Gastroesophageal sphincter (tissue), 4 donors: Measurements from ENCODE around the gene PCDHB2. TPM values are rescaled to one million over a fixed set of nuclear protein-coding genes. Genes with fewer than 3 reads are reported as not detected.

Source experiments
- total RNA-seq, 4 donors: library from RNA; depleted of rRNA; stranded (reverse); fragments of >200 nt; gene quantifications; one replicate each; pipeline ENCODE4 v1.1.0, GENCODE V29; 2016

The PCDHB2 gene
- total RNA-seq, 4 donors from 2014 or later, result 1.4 to 3.0 (median 1.9) TPM

Other genes starting within 250 kb of the PCDHB2 start
- gene PCDHA9, start 246.2 kb upstream of the PCDHB2 start, total RNA-seq, result under 1 TPM in 3 of 4 donors, not detected in 1; 0.13 to 0.47 (median 0.23) TPM
- 1 to 10 TPM in 3 of 4 donors, under 1 TPM in 1; 0.94 to 2.5 (median 1.4) TPM for gene PCDHA10, start 238.7 kb upstream of the PCDHB2 start, total RNA-seq
- 1 to 10 TPM in 1 of 4 donors, under 1 TPM in 3; 0.13 to 1.9 (median 0.89) TPM for gene PCDHA11, start 225.7 kb upstream of the PCDHB2 start, total RNA-seq
- 1 to 10 TPM in 3 of 4 donors, under 1 TPM in 1; 0.54 to 4.7 (median 1.5) TPM for gene PCDHA12, start 219.3 kb upstream of the PCDHB2 start, total RNA-seq
- gene PCDHA13, start 212.5 kb upstream of the PCDHB2 start, total RNA-seq, result 1 to 10 TPM in 2 of 4 donors, under 1 TPM in 2; 0.22 to 2.5 (median 0.79) TPM
- gene PCDHAC1, start 168.3 kb upstream of the PCDHB2 start, total RNA-seq, result 1 to 10 TPM in 2 of 4 donors, under 1 TPM in 2; 0.47 to 6.6 (median 1.4) TPM
- 10 to 100 TPM in 3 of 4 donors, 1 to 10 TPM in 1; 1.6 to 25.9 (median 13.9) TPM for gene PCDHAC2, start 128.1 kb upstream of the PCDHB2 start, total RNA-seq
- gene PCDHB1, start 43.2 kb upstream of the PCDHB2 start, total RNA-seq, result under 1 TPM in 2 of 4 donors, not detected in 2; 0.05 to 0.13 TPM
- 1 to 10 TPM in 3 of 4 donors, under 1 TPM in 1; 0.78 to 2.3 (median 2.0) TPM for gene PCDHB3, start 5.9 kb downstream of the PCDHB2 start, total RNA-seq
- 1 to 10 TPM; 2.8 to 5.6 (median 4.8) TPM for gene PCDHB4, start 27.2 kb downstream of the PCDHB2 start, total RNA-seq
- 1 to 10 TPM; 3.2 to 8.6 (median 5.8) TPM for gene PCDHB5, start 40.6 kb downstream of the PCDHB2 start, total RNA-seq
- gene PCDHB6, start 55.4 kb downstream of the PCDHB2 start, total RNA-seq, result 1 to 10 TPM; 1.0 to 2.0 (median 1.5) TPM
- gene PCDHB7, start 78.0 kb downstream of the PCDHB2 start, total RNA-seq, result 1 to 10 TPM; 1.7 to 3.0 (median 2.4) TPM
- gene PCDHB8, start 83.2 kb downstream of the PCDHB2 start, total RNA-seq, result 1 to 10 TPM in 3 of 4 donors, under 1 TPM in 1; 0.27 to 1.5 (median 1.2) TPM
- gene PCDHB16, start 87.8 kb downstream of the PCDHB2 start, total RNA-seq, result 1 to 10 TPM; 4.4 to 5.2 (median 4.8) TPM
- gene PCDHB9, start 92.5 kb downstream of the PCDHB2 start, total RNA-seq, result 10 to 100 TPM in 1 of 4 donors, 1 to 10 TPM in 3; 1.9 to 10.9 (median 3.0) TPM
- gene PCDHB10, start 97.7 kb downstream of the PCDHB2 start, total RNA-seq, result 1 to 10 TPM; 3.0 to 6.4 (median 4.1) TPM
- gene PCDHB11, start 105.0 kb downstream of the PCDHB2 start, total RNA-seq, result 1 to 10 TPM in 3 of 4 donors, under 1 TPM in 1; 0.99 to 5.4 (median 3.0) TPM
- 1 to 10 TPM in 3 of 4 donors, under 1 TPM in 1; 0.67 to 5.1 (median 3.4) TPM for gene PCDHB12, start 114.1 kb downstream of the PCDHB2 start, total RNA-seq
- gene PCDHB13, start 119.3 kb downstream of the PCDHB2 start, total RNA-seq, result 10 to 100 TPM in 1 of 4 donors, 1 to 10 TPM in 3; 2.7 to 11.7 (median 6.1) TPM
- gene PCDHB14, start 128.7 kb downstream of the PCDHB2 start, total RNA-seq, result 10 to 100 TPM in 1 of 4 donors, 1 to 10 TPM in 3; 5.4 to 12.8 (median 7.8) TPM
- gene PCDHB15, start 150.8 kb downstream of the PCDHB2 start, total RNA-seq, result 1 to 10 TPM; 3.2 to 6.6 (median 4.1) TPM
- gene SLC25A2, start 209.4 kb downstream of the PCDHB2 start, total RNA-seq, result 1 to 10 TPM in 2 of 4 donors, not detected in 2; 1.2 to 3.1 TPM
- 10 to 100 TPM; 58.7 to 75.9 (median 61.4) TPM for gene TAF7, start 226.2 kb downstream of the PCDHB2 start, total RNA-seq
- gene PCDHGA1, start 235.9 kb downstream of the PCDHB2 start, total RNA-seq, result 1 to 10 TPM in 2 of 4 donors, under 1 TPM in 2; 0.67 to 1.3 (median 1.1) TPM
- 1 to 10 TPM; 3.2 to 5.6 (median 4.4) TPM for gene PCDHGA2, start 244.1 kb downstream of the PCDHB2 start, total RNA-seq
- gene PCDHGA3, start 249.2 kb downstream of the PCDHB2 start, total RNA-seq, result 1 to 10 TPM; 1.3 to 5.7 (median 2.8) TPM